ENCODE data around the gene NFATC2. TPM values are rescaled to one million over a fixed set of nuclear protein-coding genes. Genes with fewer than 3 reads are reported as not detected.
A peak's percentile ranks its signal among the peaks of the same experiment; 100 is the strongest.

NFATC2 gene
- total RNA-seq, 2 experiments from 2014 or later: 58.9 to 62.3 TPM

DNA sequence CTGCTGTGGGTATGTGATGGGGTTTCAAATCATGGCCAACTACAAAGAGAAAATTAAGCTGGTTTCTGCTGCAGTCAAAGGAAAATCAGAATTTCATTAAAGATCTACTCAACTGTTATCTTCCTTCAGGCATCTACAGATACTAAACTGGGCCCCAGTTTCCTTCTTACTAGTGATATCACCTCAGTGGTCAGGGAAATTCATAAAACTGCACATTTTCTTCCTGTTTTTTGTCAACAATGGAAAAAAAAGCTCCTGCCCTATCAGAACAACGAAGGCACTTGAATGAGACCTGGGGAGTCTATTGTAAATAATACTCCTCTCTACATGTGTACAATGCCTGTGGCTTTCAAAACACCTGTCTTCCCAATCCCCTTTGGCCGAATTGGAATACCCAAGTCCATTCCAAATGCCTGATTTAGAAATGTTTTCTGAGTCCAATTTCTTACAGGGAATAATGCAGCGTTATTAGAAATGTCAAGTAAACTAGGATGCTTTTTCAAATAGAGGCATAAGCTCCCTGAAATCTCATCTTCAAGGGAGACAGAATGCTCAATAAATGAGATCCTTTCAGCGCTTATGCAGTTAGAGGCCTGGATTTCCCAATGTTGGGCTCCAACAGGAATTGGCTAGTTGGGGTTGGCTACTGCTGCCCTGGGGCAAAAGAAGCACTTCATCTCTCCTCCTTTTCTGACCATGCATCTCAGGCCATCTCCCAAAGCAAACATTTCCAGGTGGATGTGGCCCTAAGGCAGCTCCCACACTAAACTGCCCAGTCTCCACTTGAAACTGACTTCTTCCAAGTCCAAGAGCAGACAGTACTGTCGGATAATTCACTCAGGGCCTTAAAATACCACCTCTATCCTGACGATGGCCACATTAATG, 143.3 kb downstream of the NFATC2 start:
- H3K9me3 Mint-ChIP-seq: no peaks in the 10 kb centered on the region
- H3K27ac Mint-ChIP-seq: peak overlapping the region; percentile 96
- H3K4me1 Mint-ChIP-seq: peaks cover 59% of the 10 kb centered on the region
- H3K36me3 Mint-ChIP-seq: peaks cover 38% of the 10 kb centered on the region
- no peaks in the 10 kb centered on the region for H3K27me3 Mint-ChIP-seq
- DNase-seq (no peak), ATAC-seq (ENCODE audit: low read depth) (no peak)
- peak overlapping the region; percentile 28 for H3K4me3 Mint-ChIP-seq
- POLR2A ChIA-PET: interaction anchor here (1.2 to 3.0 kb wide), 5 partner anchors 9 to 142 kb away, joined by 3 to 20 read pairs (median 3); partner anchors contain the start of gene NFATC2

DNA sequence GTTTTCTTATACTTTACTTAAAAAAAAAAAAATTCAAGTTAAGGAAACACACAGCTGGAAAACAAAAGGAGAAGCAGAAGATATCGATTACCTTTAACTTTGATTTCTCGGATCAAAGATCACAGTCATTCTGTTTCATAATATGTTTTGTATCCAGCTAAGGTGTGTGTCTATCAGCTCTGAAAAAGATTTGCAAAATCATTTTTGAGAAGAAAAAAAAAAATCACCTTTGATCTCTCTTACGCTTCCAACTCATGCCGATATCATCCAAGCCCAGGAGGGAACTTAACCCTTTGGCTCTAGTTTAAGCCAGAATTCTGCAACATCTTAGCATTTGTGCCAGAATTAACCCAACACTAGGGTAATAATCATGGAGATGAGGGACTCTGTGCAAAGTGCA, 144.0 kb downstream of the NFATC2 start:
- no peaks in the 10 kb centered on the region for H3K9me3 Mint-ChIP-seq
- H3K4me3 Mint-ChIP-seq: peak overlapping the region; percentile 28
- DNase-seq: no peak
- H3K27ac Mint-ChIP-seq: peak overlapping the region; percentile 96
- no peaks in the 10 kb centered on the region for H3K27me3 Mint-ChIP-seq
- ATAC-seq (ENCODE audit: low read depth): no peak
- POLR2A ChIA-PET: interaction anchor here (2.0 kb wide), 1 partner anchor 143 kb away, joined by 5 read pairs; no protein-coding TSS in a partner anchor
- H3K36me3 Mint-ChIP-seq: peaks cover 33% of the 10 kb centered on the region
- H3K4me1 Mint-ChIP-seq: peaks cover 54% of the 10 kb centered on the region

DNA sequence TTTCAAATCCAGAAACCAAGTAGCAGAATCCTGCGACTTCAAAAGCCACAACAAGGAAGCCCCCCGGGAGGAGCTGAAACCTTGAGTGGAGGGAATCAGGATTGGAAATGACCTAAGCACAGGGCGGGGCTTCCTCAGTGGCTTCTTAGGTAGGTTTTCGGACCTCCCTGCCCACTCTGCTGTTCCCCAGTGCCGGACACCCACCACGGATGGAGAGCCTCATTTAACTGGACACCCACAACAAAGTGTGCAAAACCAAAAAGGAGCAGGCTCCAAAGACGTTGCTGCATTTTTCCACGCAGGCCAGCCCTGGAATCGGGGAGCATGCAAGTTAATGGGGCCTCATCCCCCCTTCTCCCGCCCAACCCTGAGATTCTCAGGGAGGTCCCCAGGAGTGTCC, 144.4 kb downstream of the NFATC2 start:
- POLR2A ChIA-PET: interaction anchor here (2.0 kb wide), 1 partner anchor 143 kb away, joined by 5 read pairs; no protein-coding TSS in a partner anchor
- ATAC-seq (ENCODE audit: low read depth) (no peak), DNase-seq (no peak)
- no peaks in the 10 kb centered on the region for H3K9me3 Mint-ChIP-seq
- H3K27ac Mint-ChIP-seq: no peak overlapping the region
- peaks cover 49% of the 10 kb centered on the region for H3K4me1 Mint-ChIP-seq
- no peaks in the 10 kb centered on the region for H3K27me3 Mint-ChIP-seq
- H3K4me3 Mint-ChIP-seq: no peak overlapping the region
- H3K36me3 Mint-ChIP-seq: peaks cover 30% of the 10 kb centered on the region

DNA sequence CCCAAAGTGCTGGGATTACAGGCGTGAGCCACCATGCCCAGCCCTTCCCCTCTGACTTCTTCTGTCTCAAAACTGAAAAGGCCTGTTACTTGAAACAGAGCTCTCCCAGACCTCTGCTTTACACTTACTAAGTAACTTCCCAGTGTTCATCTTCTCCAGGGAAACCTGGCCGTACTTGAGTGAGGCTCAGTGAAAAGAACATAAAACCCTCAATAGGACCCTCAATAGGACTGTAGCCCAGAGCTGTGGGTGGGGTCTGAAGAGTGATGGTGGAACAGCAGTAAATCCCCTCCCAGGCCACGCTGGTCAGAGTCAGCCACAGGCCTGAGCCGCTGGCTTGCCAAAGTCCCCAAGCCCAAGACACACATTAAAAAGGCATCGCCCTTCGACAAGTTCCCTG, 145.4 kb downstream of the NFATC2 start:
- Mint-ChIP-seq H3K4me1 (peaks cover 41% of the 10 kb centered on the region), H3K36me3 (peaks cover 36% of the 10 kb centered on the region), H3K9me3 (no peaks in the 10 kb centered on the region), H3K27me3 (no peaks in the 10 kb centered on the region), H3K4me3 (no peak overlapping the region), H3K27ac (peak overlapping the region; percentile 72)
- POLR2A ChIA-PET: no interaction called here
- ATAC-seq (ENCODE audit: low read depth) (no peak), DNase-seq (no peak)

DNA sequence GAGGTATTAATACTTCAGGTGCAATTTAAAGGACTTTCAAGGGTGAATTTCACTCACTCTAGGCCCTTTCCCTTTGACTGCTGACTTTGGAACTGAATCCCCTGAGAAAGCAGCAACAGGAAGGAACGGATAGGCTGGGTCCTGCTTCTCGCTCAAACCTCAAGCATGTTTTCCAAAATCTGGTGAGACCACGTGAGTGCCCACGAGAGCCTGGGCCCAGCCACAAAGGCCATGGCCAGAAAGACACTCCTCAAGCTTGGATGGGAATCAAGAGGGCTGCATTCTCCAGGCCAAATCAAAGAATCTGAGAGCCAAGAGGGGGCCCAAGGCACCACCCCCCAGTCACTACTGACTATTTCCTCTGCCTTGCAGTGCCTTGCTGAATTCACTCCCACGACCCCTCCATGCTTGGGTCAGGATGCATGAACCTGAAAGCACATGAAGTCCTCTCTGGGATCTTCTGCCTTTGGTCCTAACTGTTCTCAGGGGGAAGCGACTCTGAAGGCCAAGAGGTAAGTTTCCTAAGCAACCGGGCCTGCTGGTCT, 146.1 kb downstream of the NFATC2 start:
- Mint-ChIP-seq H3K9me3 (no peaks in the 10 kb centered on the region), H3K36me3 (peaks cover 41% of the 10 kb centered on the region), H3K4me1 (peaks cover 35% of the 10 kb centered on the region), H3K27ac (peak overlapping the region; percentile 72), H3K4me3 (no peak overlapping the region), H3K27me3 (no peaks in the 10 kb centered on the region)
- ATAC-seq (ENCODE audit: low read depth) (no peak), DNase-seq (no peak)
- POLR2A ChIA-PET: no interaction called here

DNA sequence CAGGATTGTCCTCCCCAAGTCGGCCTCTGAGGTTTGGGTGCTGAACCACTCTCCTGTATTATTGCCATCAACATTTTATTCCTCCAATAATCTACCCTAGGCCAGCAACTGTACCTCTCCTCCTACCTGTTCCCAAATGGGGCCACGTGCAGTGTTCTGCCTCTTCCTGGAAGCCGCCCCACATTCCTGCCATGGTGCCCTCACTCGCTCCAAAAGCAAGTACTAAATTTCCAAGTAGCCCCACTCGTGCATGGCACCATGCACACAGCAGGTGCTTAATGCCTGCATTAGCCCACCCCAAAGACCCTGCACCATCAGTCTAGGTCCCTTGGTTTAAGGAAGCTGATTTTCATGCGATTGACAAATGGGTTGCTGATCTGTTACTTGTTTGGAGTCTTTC, 147.8 kb downstream of the NFATC2 start:
- Mint-ChIP-seq H3K36me3 (peaks cover 51% of the 10 kb centered on the region), H3K4me1 (peaks cover 23% of the 10 kb centered on the region), H3K27me3 (no peaks in the 10 kb centered on the region), H3K4me3 (no peak overlapping the region), H3K27ac (no peak overlapping the region), H3K9me3 (no peaks in the 10 kb centered on the region)
- POLR2A ChIA-PET: no interaction called here
- DNase-seq (no peak), ATAC-seq (ENCODE audit: low read depth) (no peak)

DNA sequence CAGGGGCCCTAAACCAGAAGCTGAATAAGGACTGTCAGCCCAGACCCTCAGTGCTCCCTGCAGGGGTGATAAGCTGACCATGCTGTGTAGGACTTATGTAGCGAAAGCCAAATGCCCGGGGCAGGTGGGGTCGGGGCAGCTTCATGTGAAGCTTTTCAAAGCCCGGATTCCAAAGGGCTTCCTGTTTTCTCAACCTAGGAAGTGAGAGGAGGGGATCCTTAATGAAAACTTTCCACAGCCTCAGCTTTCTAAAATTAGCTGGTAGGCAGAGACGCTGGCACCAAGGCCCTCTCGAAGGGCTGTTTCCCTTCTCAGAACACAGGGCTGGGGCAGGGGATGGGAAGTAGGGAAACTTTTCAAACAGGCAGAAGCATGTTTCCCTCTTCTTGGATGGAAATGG, 148.9 kb downstream of the NFATC2 start:
- Mint-ChIP-seq H3K4me3 (no peak overlapping the region), H3K36me3 (peaks cover 55% of the 10 kb centered on the region), H3K27me3 (no peaks in the 10 kb centered on the region), H3K9me3 (no peaks in the 10 kb centered on the region), H3K27ac (no peak overlapping the region), H3K4me1 (peaks cover 16% of the 10 kb centered on the region)
- ATAC-seq (ENCODE audit: low read depth): no peak
- no peak for DNase-seq
- POLR2A ChIA-PET: interaction anchor here (1.2 kb wide), 1 partner anchor 11 kb away, joined by 3 read pairs; no protein-coding TSS in a partner anchor

DNA sequence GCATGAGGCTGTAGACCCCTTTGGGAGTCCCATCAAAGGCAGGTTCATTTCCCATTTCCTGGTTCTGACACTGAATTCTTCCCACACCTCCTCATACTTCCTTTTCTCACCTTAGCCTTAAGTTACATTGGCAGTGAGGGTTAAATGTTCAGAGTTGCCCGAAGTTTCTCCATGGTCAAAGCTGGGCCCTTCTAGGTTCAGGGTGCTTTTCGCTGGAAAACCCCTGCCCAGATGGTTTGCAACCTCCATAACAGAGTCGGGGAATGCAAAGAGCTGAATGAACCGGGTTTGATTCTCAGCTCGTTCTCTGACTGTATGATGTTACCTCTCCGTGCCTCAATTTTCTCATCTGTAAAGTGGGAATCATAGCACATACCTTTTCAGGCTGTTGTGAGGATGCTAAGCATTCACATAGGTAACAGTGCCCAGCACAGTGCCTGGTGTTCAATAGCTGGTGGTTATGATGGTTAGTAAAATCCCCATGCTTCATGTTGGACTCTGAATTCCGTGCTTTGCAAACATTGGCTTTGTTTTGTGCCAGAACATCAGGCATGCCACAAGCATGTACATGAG, 149.8 kb downstream of the NFATC2 start:
- H3K27me3 Mint-ChIP-seq: no peaks in the 10 kb centered on the region
- H3K4me1 Mint-ChIP-seq: peaks cover 20% of the 10 kb centered on the region
- no peak overlapping the region for H3K4me3 Mint-ChIP-seq
- no peak overlapping the region for H3K27ac Mint-ChIP-seq
- DNase-seq (no peak), ATAC-seq (ENCODE audit: low read depth) (no peak)
- H3K9me3 Mint-ChIP-seq: no peaks in the 10 kb centered on the region
- H3K36me3 Mint-ChIP-seq: peaks cover 57% of the 10 kb centered on the region
- POLR2A ChIA-PET: interaction anchor here (1.2 kb wide), 1 partner anchor 12 kb away, joined by 3 read pairs; no protein-coding TSS in a partner anchor

DNA sequence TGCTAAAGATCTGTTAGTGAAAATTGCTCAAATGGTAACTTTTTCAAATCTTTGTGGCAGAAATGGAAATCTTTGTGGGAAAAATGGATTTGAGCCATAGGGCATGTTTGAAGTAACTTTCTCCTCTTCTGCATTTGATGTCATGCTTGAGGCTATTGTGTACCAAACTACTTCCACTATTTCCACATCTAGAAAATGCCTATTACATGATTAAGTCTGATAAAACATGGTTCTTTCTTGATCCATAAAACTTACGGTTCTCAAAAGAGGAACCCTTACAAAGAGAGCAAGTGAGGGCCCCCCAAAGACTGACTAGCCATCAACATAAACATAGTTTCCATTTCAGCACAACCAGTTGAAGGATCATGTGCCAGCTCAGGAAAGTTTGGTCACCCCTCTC, 150.6 kb downstream of the NFATC2 start:
- H3K4me1 Mint-ChIP-seq: peaks cover 22% of the 10 kb centered on the region
- H3K27ac Mint-ChIP-seq: no peak overlapping the region
- H3K9me3 Mint-ChIP-seq: no peaks in the 10 kb centered on the region
- POLR2A ChIA-PET: no interaction called here
- DNase-seq (no peak), ATAC-seq (ENCODE audit: low read depth) (no peak)
- H3K4me3 Mint-ChIP-seq: no peak overlapping the region
- no peaks in the 10 kb centered on the region for H3K27me3 Mint-ChIP-seq
- peaks cover 56% of the 10 kb centered on the region for H3K36me3 Mint-ChIP-seq

DNA sequence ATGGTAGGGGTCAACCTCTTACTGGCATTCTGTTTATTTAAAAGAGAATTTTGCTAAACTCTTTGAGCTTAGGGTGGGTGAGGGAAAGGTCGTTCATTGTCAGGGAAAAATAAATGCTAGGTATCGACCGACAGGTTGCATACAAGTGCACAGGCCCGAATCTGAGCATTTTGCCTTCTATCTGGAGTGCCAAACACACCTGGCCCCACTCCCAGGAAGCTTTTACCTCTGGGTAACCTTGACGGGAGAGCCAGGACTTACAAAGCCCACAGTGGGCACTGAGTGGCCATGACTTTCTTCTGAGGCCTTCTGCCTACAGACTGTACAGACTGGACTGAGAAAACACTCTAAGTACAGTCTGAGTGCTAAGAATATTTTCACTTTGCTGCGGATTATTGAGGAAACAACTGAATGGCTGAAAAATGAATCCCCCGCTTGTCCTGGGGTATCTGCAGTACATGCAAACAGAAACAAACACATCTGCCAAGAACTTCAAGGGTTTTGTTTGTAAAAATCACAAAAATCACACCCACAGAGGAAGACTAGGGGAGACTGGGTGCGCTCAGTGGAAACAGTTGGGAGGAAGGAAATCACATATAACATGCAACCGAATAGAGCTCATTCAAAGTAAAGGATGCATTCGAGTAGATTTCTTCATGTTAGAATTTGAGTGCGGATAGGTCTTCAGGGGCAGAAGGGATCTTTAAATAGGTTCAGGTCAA, 152.8 kb downstream of the NFATC2 start:
- DNase-seq (no peak), ATAC-seq (ENCODE audit: low read depth) (no peak)
- Mint-ChIP-seq H3K36me3 (peaks cover 57% of the 10 kb centered on the region), H3K27me3 (no peaks in the 10 kb centered on the region), H3K9me3 (no peaks in the 10 kb centered on the region), H3K27ac (peak overlapping the region; percentile 26), H3K4me3 (no peak overlapping the region), H3K4me1 (peaks cover 42% of the 10 kb centered on the region)
- POLR2A ChIA-PET: interaction anchor here (1.1 kb wide), 1 partner anchor 10 kb away, joined by 3 read pairs; no protein-coding TSS in a partner anchor

DNA sequence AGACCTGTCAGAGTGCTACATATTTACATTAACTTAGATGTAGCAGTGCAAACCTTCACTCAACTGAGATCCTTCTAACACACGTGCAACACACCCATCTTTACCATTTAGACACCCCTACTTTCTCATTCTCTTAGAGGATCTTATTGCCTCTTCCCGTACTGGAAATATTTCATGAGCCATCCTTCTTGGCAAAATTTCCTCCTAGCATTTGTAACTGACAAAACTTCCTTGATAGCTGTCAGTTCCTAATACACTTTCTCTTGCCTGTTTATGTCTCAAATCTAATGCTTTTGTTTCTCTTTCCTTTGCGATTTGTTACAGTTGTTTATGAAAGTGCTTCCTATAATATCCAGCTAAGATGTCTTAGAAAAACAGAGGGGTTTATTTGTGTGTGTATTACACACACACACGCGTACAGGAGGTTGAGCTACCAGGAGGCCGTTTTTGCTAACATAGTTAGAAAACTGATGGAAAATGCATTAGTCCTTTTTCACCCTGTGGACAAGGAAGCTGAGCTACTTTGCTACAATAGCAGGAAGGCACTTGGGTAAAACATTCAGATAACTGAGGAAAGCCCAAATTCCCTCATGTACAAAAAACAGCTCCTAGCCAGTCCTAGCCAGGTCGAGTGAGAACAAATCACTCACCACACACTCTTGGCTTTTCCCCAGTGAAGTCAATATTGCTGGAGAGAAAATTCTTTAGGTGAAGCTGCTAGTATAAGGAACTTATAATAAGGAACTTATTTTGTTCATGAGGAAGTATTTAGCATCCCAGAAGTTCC, 153.6 kb downstream of the NFATC2 start:
- Mint-ChIP-seq H3K4me1 (peaks cover 44% of the 10 kb centered on the region), H3K4me3 (no peak overlapping the region)

DNA sequence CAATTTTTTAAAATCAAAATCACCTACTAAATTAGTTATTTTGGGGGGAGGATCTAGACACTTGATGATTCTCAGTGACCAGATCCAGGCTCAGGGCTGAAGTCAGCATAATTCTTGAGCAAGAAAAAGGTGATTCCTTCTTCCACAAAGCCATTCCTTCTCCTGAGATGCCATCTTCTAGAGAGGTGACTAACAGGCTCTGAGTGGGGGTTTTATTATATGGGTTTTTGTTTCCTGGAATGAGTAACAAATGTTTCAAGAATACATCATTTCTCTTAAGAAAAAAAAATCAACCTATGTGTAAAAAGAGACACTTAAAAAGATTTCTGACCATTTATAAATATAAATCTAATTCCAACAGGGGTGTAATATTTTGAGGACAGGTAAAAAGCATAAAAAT, 154.3 kb downstream of the NFATC2 start:
- H3K27me3 Mint-ChIP-seq: no peaks in the 10 kb centered on the region
- DNase-seq (no peak), ATAC-seq (ENCODE audit: low read depth) (no peak)
- no peak overlapping the region for H3K27ac Mint-ChIP-seq
- H3K4me1 Mint-ChIP-seq: peaks cover 49% of the 10 kb centered on the region
- H3K9me3 Mint-ChIP-seq: no peaks in the 10 kb centered on the region
- no peak overlapping the region for H3K4me3 Mint-ChIP-seq
- peaks cover 58% of the 10 kb centered on the region for H3K36me3 Mint-ChIP-seq
- POLR2A ChIA-PET: interaction anchor here (0.7 kb wide), 1 partner anchor 13 kb away, joined by 3 read pairs; no protein-coding TSS in a partner anchor

More for the DNA sequence above, 153.6 kb downstream of the NFATC2 start:
- H3K27me3 Mint-ChIP-seq: no peaks in the 10 kb centered on the region
- DNase-seq (no peak), ATAC-seq (ENCODE audit: low read depth) (no peak)
- peak overlapping the region; percentile 11 for H3K27ac Mint-ChIP-seq
- POLR2A ChIA-PET: interaction anchor here (0.7 to 0.8 kb wide), 2 partner anchors 13 to 15 kb away, joined by 3 read pairs; no protein-coding TSS in a partner anchor
- no peaks in the 10 kb centered on the region for H3K9me3 Mint-ChIP-seq
- peaks cover 56% of the 10 kb centered on the region for H3K36me3 Mint-ChIP-seq

Measured in activated naive CD8-positive, alpha-beta T cell treated with anti-CD3 and anti-CD28 coated beads, Interleukin-2, amount 10 ng/mL, durations not matched to agents 7 days and 5 days (primary cell).